K562 (cell line): ENCODE measurements around the gene PACRG. TPM values are rescaled to one million over a fixed set of nuclear protein-coding genes. Genes with fewer than 3 reads are reported as not detected.

Experiments used
- ATAC-seq: fragments of 200-7000 bp; cut with Tn5 transposase; 3 replicates; pipeline ENCODE4 v1.9.1; 2020; ENCODE audit warnings: moderate library complexity
- BruUV-seq: library from RNA; stranded (reverse); fragments of 400-500 nt; replicated peaks from 2 replicates; lab custom pipeline; 2021; lab: Mats Ljungman, UMichigan
- CTCF ChIA-PET: fragments of 300-600 bp; formaldehyde crosslinking; extraction: SDS; loops from one replicate; lab custom pipeline; 2021; ENCODE audit warnings: low intra/inter-chr PET ratio; lab: Yijun Ruan, JAX
- POLR2A ChIA-PET: fragments of 300-600, 350-650 bp; sonication (Branson Sonifier 250); formaldehyde crosslinking; extraction: SDS; loops from one replicate; lab custom pipeline; 2021; ENCODE audit warnings: antibody characterized with exemption, inconsistent platforms; lab: Yijun Ruan, JAX
- DNase-seq, 4 experiments: peaks; one replicate each; pipeline versions ENCODE4 v3.0.0 to v3.0.0-alpha.2; 2011 to 2018; ENCODE audit warnings: low spot score in 3 of 4, mixed read lengths in 3 of 4; ENCODE audit errors: extremely low read depth in 1 of 4
- FAIRE-seq: peaks from 2 replicates; lab custom pipeline; 2011; peaks lifted over from hg19 to GRCh38; lab: Jason Lieb, UNC
- H2AFZ ChIP-seq: 2 replicates; pipeline ENCODE4 v1.6.0; 2011; ENCODE audit warnings: low read depth, low read length, control low read depth, inconsistent platforms
- H3K27ac ChIP-seq: fragments of 200-600 bp; 3 replicates; pipeline ENCODE4 v1.8.0; 2011; ENCODE audit warnings: low read depth, mild to moderate bottlenecking, control low read depth, inconsistent platforms, low read length, moderate library complexity, mixed read lengths; ENCODE audit errors: extremely low read depth
- H3K27me3 ChIP-seq, 2 experiments: fragments of 300-600 bp in 1 of 2; 2 replicates in 1 of 2; 3 replicates in 1 of 2; pipeline versions ENCODE4 v1.6.0 to v1.8.0; 2011; ENCODE audit warnings: inconsistent platforms in 2 of 2, low read length in 2 of 2, mild to moderate bottlenecking in 1 of 2, mixed read lengths in 1 of 2, moderate library complexity in 1 of 2; ENCODE audit not compliant: control insufficient read depth in 2 of 2, insufficient read depth in 2 of 2
- H3K36me3 ChIP-seq: fragments of 300-600 bp; 3 replicates; pipeline ENCODE4 v1.8.0; 2011; ENCODE audit warnings: mild to moderate bottlenecking, low read length, inconsistent platforms; ENCODE audit not compliant: control insufficient read depth, insufficient read depth
- H3K4me1 ChIP-seq, 2 experiments: fragments of 200-600 bp in 1 of 2; replicated peaks in 1 of 2; 2 replicates in 1 of 2; 3 replicates in 1 of 2; pipeline versions ENCODE4 v1.5.1 to v1.8.0; 2011; ENCODE audit warnings: inconsistent platforms in 2 of 2, low read length in 2 of 2, mild to moderate bottlenecking in 1 of 2, mixed read lengths in 1 of 2, moderate library complexity in 1 of 2; ENCODE audit not compliant: control insufficient read depth in 2 of 2, insufficient read depth in 2 of 2
- H3K4me2 ChIP-seq: 2 replicates; pipeline ENCODE4 v1.6.1; 2011; ENCODE audit warnings: low read length, control low read depth, inconsistent platforms, mixed read lengths; ENCODE audit not compliant: insufficient read depth
- H3K4me3 ChIP-seq: fragments of 200-600 bp; sonication (generic), shearing (Covaris generic); 2 replicates; pipeline ENCODE4 v1.5.1; 2016; ENCODE audit warnings: control low read depth, inconsistent platforms
- H3K79me2 ChIP-seq: fragments of 200-600 bp; 3 replicates; pipeline ENCODE4 v1.8.0; 2011; ENCODE audit warnings: low read length, inconsistent platforms; ENCODE audit not compliant: control insufficient read depth, insufficient read depth
- H3K9ac ChIP-seq, 2 experiments: 2 replicates each; pipeline versions ENCODE4 v1.6.0 to v1.6.1; 2011; ENCODE audit warnings: low read depth in 2 of 2, low read length in 2 of 2, control low read depth in 1 of 2, inconsistent platforms in 1 of 2, mild to moderate bottlenecking in 1 of 2, mixed read lengths in 1 of 2; ENCODE audit not compliant: insufficient read depth in 1 of 2
- H3K9me1 ChIP-seq: one replicate; pipeline ENCODE4 v1.6.0; 2011; ENCODE audit warnings: inconsistent platforms, mild to moderate bottlenecking, low read length, moderate library complexity; ENCODE audit not compliant: control insufficient read depth, insufficient read depth
- H3K9me3 ChIP-seq: replicated peaks from 2 replicates; pipeline ENCODE4 v1.5.1; 2011; ENCODE audit warnings: low read depth, low read length, inconsistent platforms; ENCODE audit not compliant: control insufficient read depth, insufficient read depth
- H4K20me1 ChIP-seq: replicated peaks from 2 replicates; pipeline ENCODE4 v1.6.1; 2011; ENCODE audit warnings: low read length, inconsistent platforms, mixed read lengths; ENCODE audit not compliant: control insufficient read depth, insufficient read depth
- ATF1 ChIP-seq, 2 experiments: fragments of 450-650 bp in 1 of 2; IDR thresholded peaks; 2 replicates each; pipeline ENCODE4 v1.6.1; 2016; ENCODE audit warnings: missing compliant biosample characterization in 1 of 2, missing genetic modification characterization in 1 of 2
- ATF7 ChIP-seq: fragments of 450-650 bp; IDR thresholded peaks from 2 replicates; pipeline ENCODE4 v1.7.1; 2014; ENCODE audit warnings: mild to moderate bottlenecking, moderate library complexity
- BDP1 ChIP-seq: IDR thresholded peaks from 3 replicates; pipeline ENCODE4 v1.6.1; 2011; ENCODE audit not compliant: insufficient read length, insufficient read depth
- CREM ChIP-seq: IDR thresholded peaks from 2 replicates; pipeline ENCODE4 v1.6.1; 2014; ENCODE audit warnings: antibody characterized with exemption, low read depth
- JUNB ChIP-seq: fragments of 450-650 bp; formaldehyde crosslinking; conservative IDR thresholded peaks from 2 replicates; pipeline ENCODE4 v1.4.0; 2020; ENCODE audit warnings: mild to moderate bottlenecking
- JUND ChIP-seq, 2 experiments: IDR thresholded peaks; 2 replicates in 1 of 2; 3 replicates in 1 of 2; pipeline ENCODE4 v1.6.1; 2011; ENCODE audit warnings: borderline replicate concordance in 2 of 2, low read depth in 2 of 2, low read length in 2 of 2, improper control_type of control experiment in 1 of 2, missing biosample characterization in 1 of 2, missing genetic modification characterization in 1 of 2, missing genetic modification reagents in 1 of 2
- NR2C1 ChIP-seq, 2 experiments: fragments of 450-650 bp; IDR thresholded peaks; 2 replicates each; pipeline ENCODE4 v1.6.1; 2017; ENCODE audit warnings: mild to moderate bottlenecking in 2 of 2, antibody characterized with exemption in 1 of 2, inconsistent platforms in 1 of 2, missing compliant biosample characterization in 1 of 2, missing genetic modification characterization in 1 of 2
- NR2C2 ChIP-seq, 2 experiments: fragments of 200-800 bp in 1 of 2; sonication (Bioruptor generic) in 1 of 2; sonication (generic) in 1 of 2; formaldehyde crosslinking in 1 of 2; IDR thresholded peaks; 2 replicates each; pipeline versions ENCODE4 v1.6.1 to v1.8.0; 2016 to 2022; ENCODE audit warnings: mild to moderate bottlenecking in 1 of 2, missing compliant biosample characterization in 1 of 2, missing genetic modification characterization in 1 of 2, missing genetic modification reagents in 1 of 2
- PRPF4 ChIP-seq: fragments of 200-400 bp; formaldehyde crosslinking; IDR thresholded peaks from one replicate; pipeline ENCODE4 v1.6.1; 2017; ENCODE audit warnings: low read length, low read depth, mild to moderate bottlenecking; ENCODE audit not compliant: insufficient read depth, poor library complexity, severe bottlenecking
- SNIP1 ChIP-seq: fragments of 450-650 bp; IDR thresholded peaks from 2 replicates; pipeline ENCODE4 v1.7.1; 2017; ENCODE audit warnings: low read depth, mild to moderate bottlenecking
- SREBF2 ChIP-seq: sonication (generic); formaldehyde crosslinking; IDR thresholded peaks from 2 replicates; pipeline ENCODE4 v1.4.0; 2020; ENCODE audit warnings: mild to moderate bottlenecking, missing genetic modification reagents
- SRF ChIP-seq, 2 experiments: fragments of 250-450, 450-650 bp in 1 of 2; sonication (Bioruptor Pico) in 1 of 2; sonication (generic) in 1 of 2; formaldehyde crosslinking; IDR thresholded peaks; 2 replicates each; pipeline versions ENCODE4 v1.5.0 to v1.5.1; 2020 to 2022; ENCODE audit warnings: mild to moderate bottlenecking in 1 of 2, missing genetic modification reagents in 1 of 2
- WGBS: fragments of 100-300 bp; shearing (Covaris generic); methylation state at CpG from one replicate; pipeline ENCODE4 v1.1.6; 2016; ENCODE audit warnings: low coverage, mixed read lengths; ENCODE audit not compliant: insufficient coverage; ENCODE audit errors: missing lambda C conversion rate; 5-methylcytosine and 5-hydroxymethylcytosine counted together
- in situ Hi-C: fragments of 300-500 bp; cut with MboI; formaldehyde crosslinking; loops from 4 replicates; pipeline ENCODE4 v1.15.0; 2018; ENCODE audit warnings: inconsistent platforms, mixed read lengths
- intact Hi-C: fragments of 100-400 bp; cut with micrococcal nuclease; formaldehyde crosslinking; loops from 2 replicates; pipeline ENCODE4 v1.14.2; 2022
- polyA plus RNA-seq, 8 experiments: library from polyadenylated mRNA; depleted of rRNA in 4 of 8; stranded (reverse) in 5 of 8; unstranded in 3 of 8; fragments of >200 nt; fragmentation: Nextera tagmentation in 2 of 8; fragmentation: Illumina TruSeq in 1 of 8; extraction: Ambion mirVana in 2 of 8; extraction: Trizol in 1 of 8; gene quantifications; 2 replicates each; pipeline versions ENCODE4 v1.2.1 to v1.2.3, GENCODE V29; 2011 to 2014; ENCODE audit warnings: inconsistent platforms in 1 of 8, missing spikeins in 1 of 8
- total RNA-seq, 7 experiments: library from RNA; depleted of rRNA in 6 of 7; stranded (reverse); fragments of >200 nt in 6 of 7; fragmentation: Illumina TruSeq in 2 of 7; extraction: Trizol in 2 of 7; gene quantifications; 2 replicates each; pipeline versions ENCODE4 v1.2.1 to v1.2.3, GENCODE V29; 2011 to 2021; ENCODE audit warnings: low replicate concordance in 1 of 7
- TF ChIP-seq, protein P1 (sequence below), 2 experiments: fragments of 450-650 bp in 1 of 2; sonication (generic) in 1 of 2; formaldehyde crosslinking in 1 of 2; IDR thresholded peaks in 1 of 2; conservative IDR thresholded peaks in 1 of 2; 2 replicates each; pipeline versions ENCODE4 v1.6.1 to v1.8.1; 2016 to 2023; ENCODE audit warnings: mild to moderate bottlenecking in 2 of 2, moderate library complexity in 2 of 2, inconsistent platforms in 1 of 2, missing genetic modification reagents in 1 of 2

The PACRG gene
- total and polyA plus RNA-seq, 9 of the 15 experiments (the other 6 are each of a cell fraction or from before 2014, with no cell fraction given) = 0.04 TPM; not detected in 8

DNA sequence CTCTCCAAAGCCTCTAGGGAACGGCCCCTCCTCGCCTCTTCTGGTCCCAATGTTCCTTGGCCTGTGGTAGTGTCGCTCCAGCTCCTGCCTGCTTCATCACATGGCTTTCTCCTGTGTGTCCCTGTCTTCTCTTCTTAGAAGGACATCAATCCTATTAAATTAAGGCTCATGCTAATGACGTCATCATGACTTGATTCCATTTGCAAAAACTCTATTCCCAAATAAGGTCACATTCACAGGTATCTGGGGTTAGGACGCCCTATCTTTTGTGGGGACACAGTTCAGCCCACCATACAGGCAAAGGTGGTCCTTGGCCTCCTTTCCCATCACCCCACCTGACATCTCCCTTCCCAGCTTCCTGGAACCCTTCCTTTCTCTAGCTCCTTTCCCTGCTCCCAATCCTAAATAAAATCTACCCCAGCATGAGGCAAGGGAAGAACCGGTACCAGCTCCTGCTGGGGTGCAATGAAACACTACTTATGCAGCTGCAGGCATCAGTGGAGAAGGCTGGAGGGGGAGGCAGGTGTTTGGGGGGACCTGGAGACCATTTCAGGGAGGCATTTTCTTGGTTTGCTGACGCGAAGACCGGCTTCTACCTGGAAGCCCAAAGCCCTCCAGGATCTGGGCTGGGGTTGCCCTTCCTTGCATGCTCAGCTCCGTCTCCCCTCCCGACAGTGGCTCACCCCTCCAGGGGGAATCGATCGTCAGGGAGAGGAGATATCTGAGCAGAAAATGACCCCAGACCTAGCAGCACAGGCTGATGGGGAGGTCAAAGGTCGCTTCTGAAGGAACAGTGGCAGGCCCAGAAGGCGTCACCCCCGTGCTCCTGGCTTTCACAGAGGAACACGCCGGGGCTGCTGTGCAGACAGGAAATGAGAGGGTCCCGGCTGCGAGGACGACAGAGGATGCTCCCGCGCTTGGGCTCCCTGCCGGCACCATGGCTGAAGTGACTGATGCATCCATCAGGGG, 615.1 kb downstream of the PACRG start:
- peaks cover 0 to 9% of the 10 kb centered on the region in 2 experiments; a peak in 3 of 5 replicates for H3K4me1 ChIP-seq
- no peak overlapping the region for H3K27ac ChIP-seq
- no peaks in the 10 kb centered on the region for H4K20me1 ChIP-seq
- intact Hi-C loops = no loop called here
- H3K27me3 ChIP-seq = peaks cover 24 to 68% of the 10 kb centered on the region in 2 experiments
- H2AFZ ChIP-seq = peak overlapping the region; percentile 58
- no TSS peak for BruUV-seq
- no peaks in the 10 kb centered on the region for H3K9me1 ChIP-seq
- in situ Hi-C loops = no loop called here
- H3K79me2 ChIP-seq = no peaks in the 10 kb centered on the region
- ATAC-seq = no peak
- no peak overlapping the region for H3K4me2 ChIP-seq
- no peak overlapping the region for H3K9ac ChIP-seq
- POLR2A ChIA-PET = interaction anchor here (0.6 to 1.5 kb wide), 2 partner anchors 11 to 65 kb away, joined by 3 to 5 read pairs; no protein-coding TSS in a partner anchor
- no peak for FAIRE-seq
- 26% methylated on average over 24 of the region's 24 CpGs for WGBS
- no peak for DNase-seq
- no peaks in the 10 kb centered on the region for H3K9me3 ChIP-seq
- TF ChIP-seq SREBF2 (no peak), NR2C2 (CRISPR knock-in tag; IDR thresholded peaks at IDR 0.05) (peak; percentile 48; the same call in 1 of the 2 replicates), NR2C2 (tag; IDR thresholded peaks at IDR 0.05) (peak; percentile 60), PRPF4 (no peak), JUNB (peak; percentile 72; the same call in 1 of the 2 replicates), SNIP1 (no peak), SRF (CRISPR knock-in tag; IDR thresholded peaks at IDR 0.05) (peak in 1 of 2 experiments; percentile 82; a peak in 1 of 4 replicates), CREM (0 out of 2 replicates have a peak, but pooled peaks have one; percentile 51), JUND (IDR thresholded peaks at IDR 0.05; ENCODE audit: borderline replicate concordance, low read depth, low read length) (peak; percentile 63), JUND (tag; IDR thresholded peaks at IDR 0.05; ENCODE audit: borderline replicate concordance, low read depth, low read length) (peak; percentile 63; the same call in 1 of the 3 replicates), ATF7 (peak; percentile 94), NR2C1 (IDR thresholded peaks at IDR 0.05) (peak; percentile 51), NR2C1 (tag; IDR thresholded peaks at IDR 0.05) (peak; percentile 54; the same call in 1 of the 2 replicates), BDP1 (no peak), ATF1 (CRISPR knock-in tag; IDR thresholded peaks at IDR 0.05) (no peak), ATF1 (tag; IDR thresholded peaks at IDR 0.05) (peak; percentile 87)
- TF ChIP-seq, protein P1, sequence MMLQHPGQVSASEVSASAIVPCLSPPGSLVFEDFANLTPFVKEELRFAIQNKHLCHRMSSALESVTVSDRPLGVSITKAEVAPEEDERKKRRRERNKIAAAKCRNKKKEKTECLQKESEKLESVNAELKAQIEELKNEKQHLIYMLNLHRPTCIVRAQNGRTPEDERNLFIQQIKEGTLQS (IDR thresholded peaks at IDR 0.05) = peak; percentile 93
- TF ChIP-seq, protein P1 (CRISPR knock-in tag; conservative IDR thresholded peaks at IDR 0.05) = no peak
- TF ChIP-seq, all 486 proteins: peak for 9
- Histone ChIP-seq H3K4me3 (no peak overlapping the region), H3K36me3 (no peaks in the 10 kb centered on the region)
- CTCF ChIA-PET = interaction anchor here (0.6 kb wide), 1 partner anchor 74 kb away, joined by 4 read pairs; no protein-coding TSS in a partner anchor
